Measurements from ENCODE around the gene ID2. TPM values are rescaled to one million over a fixed set of nuclear protein-coding genes. Genes with fewer than 3 reads are reported as not detected.

The ID2 gene
- polyA plus RNA-seq, 3 donors from 2014 or later = 816 to 1,425 (median 1,420) TPM

DNA sequence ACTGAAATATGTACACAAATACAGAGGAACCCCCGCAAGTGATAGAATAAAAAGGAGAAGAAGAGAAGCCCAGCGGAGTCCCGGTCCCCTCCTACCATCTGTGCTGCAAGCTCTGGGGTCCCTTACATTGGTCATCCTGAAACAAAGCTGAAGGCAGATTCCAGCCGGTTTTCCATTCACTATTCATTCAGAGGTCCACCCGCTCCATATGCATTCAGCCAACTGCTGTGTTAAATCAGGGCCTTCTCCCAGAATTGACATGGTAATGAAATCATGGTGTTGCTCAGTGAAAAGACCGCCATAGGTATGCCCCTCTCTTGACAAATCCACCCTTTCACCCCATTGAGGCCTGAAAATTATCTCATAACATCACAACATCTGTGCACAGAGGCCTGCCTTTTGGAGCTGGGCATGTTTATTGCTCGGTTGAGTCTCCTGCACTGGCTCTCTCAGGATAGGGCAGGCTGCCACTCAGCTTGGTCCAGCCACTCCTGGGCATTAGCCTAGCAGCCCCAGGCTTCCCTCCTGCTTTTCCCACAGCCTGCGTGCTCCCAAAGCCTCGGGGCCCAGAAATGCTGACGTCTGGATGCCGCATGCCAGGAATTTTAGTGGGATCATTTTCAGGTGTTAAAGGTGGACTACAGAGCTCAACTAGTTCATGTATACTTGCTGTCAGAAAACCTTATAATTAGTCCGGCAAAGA lies 39.3 kb upstream of the ID2 start:
- Mint-ChIP-seq H3K27me3 (ENCODE audit: low read depth in 3 of 3) (no peaks in the 10 kb centered on the region), H3K4me1 (peaks cover 3 to 13% of the 10 kb centered on the region in 2 donors), H3K4me3 (no peak overlapping the region), H3K9me3 (no peaks in the 10 kb centered on the region), H3K27ac (no peak overlapping the region), H3K36me3 (peaks cover 0 to 3% (median 0%) of the 10 kb centered on the region in 3 donors)
- DNase-seq = no peak

GRCh38 chr2:8643250-8643995 lies 38.4 kb upstream of the ID2 start:
- Mint-ChIP-seq H3K4me1 (peaks cover 3 to 13% of the 10 kb centered on the region in 2 donors), H3K9me3 (no peaks in the 10 kb centered on the region), H3K27me3 (ENCODE audit: low read depth in 3 of 3) (peaks cover 0 to 3% (median 2%) of the 10 kb centered on the region in 3 donors), H3K4me3 (no peak overlapping the region), H3K36me3 (peaks cover 0 to 3% (median 0%) of the 10 kb centered on the region in 3 donors), H3K27ac (no peak overlapping the region)
- no peak for DNase-seq

DNA sequence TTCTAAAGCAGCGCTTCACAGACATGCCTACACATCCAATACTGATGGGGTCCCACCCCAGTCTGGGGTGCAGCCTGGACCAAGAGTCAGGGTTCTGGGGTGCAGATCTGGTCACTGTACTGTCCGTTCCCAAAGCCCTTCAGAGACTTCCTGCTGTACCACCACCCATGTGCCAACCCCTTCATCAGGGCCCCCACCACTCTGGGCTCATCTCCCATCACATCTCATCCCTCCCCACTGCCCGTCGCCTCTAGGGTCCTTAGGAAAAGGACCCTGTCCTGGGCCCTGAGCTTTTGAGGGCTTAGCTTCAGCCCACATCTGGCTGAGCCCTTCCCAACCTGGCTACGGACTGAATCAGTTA lies 37.9 kb upstream of the ID2 start:
- peaks cover 3 to 13% of the 10 kb centered on the region in 2 donors for H3K4me1 Mint-ChIP-seq
- peaks cover 0 to 3% (median 0%) of the 10 kb centered on the region in 3 donors for H3K36me3 Mint-ChIP-seq
- peaks cover 0 to 3% (median 2%) of the 10 kb centered on the region in 3 donors for H3K27me3 Mint-ChIP-seq (ENCODE audit: low read depth in 3 of 3)
- no peak for DNase-seq
- no peak overlapping the region for H3K4me3 Mint-ChIP-seq
- H3K27ac Mint-ChIP-seq = peak overlapping the region in 1 of 6 donors; percentile 66
- no peaks in the 10 kb centered on the region for H3K9me3 Mint-ChIP-seq

GRCh38 chr2:8644605-8645175 lies 37.2 kb upstream of the ID2 start:
- peaks cover 0 to 3% (median 2%) of the 10 kb centered on the region in 3 donors for H3K27me3 Mint-ChIP-seq (ENCODE audit: low read depth in 3 of 3)
- H3K4me3 Mint-ChIP-seq = no peak overlapping the region
- peaks cover 0 to 3% (median 0%) of the 10 kb centered on the region in 3 donors for H3K36me3 Mint-ChIP-seq
- peak overlapping the region in 1 of 6 donors; percentile 66 for H3K27ac Mint-ChIP-seq
- no peaks in the 10 kb centered on the region for H3K9me3 Mint-ChIP-seq
- DNase-seq = peak in 2 of 3 donors; percentile 18 to 23
- peaks cover 3 to 13% of the 10 kb centered on the region in 2 donors for H3K4me1 Mint-ChIP-seq

DNA sequence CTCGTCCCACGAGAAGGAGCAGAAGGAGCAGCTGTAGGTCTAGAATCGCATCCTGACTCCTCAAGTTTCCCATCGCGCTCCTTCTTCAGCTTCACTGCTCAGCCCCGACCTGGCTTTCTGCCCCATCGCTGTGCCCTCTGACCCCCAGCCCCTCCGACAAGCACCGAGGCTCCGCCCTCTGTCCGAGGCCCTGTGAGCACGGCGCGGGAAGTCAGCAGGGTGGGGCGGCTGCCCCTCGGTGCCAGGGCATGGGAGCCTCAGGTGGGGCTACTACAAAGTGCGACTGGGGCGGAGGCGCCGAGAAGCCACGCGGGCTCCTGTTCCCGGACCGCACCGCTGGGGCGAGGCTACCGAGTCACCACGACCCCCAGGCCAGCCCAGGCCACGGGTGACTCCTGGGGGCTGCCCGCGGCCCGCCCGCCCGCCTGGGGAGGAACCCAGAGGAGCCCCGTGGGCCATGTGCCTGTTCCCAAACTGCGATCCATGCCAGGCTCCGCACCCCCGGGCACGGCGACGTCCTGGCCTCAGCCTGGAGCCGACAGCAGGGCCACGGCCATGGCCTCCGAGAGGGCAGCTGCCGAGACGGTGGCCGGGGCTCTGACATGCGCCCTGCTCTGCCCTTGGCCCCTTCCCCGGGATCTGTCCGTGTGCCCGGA lies 36.6 kb upstream of the ID2 start:
- no peak overlapping the region for H3K4me3 Mint-ChIP-seq
- peaks cover 2 to 3% (median 2%) of the 10 kb centered on the region in 3 donors for H3K27me3 Mint-ChIP-seq (ENCODE audit: low read depth in 3 of 3)
- H3K9me3 Mint-ChIP-seq = no peaks in the 10 kb centered on the region
- no peak overlapping the region for H3K27ac Mint-ChIP-seq
- H3K4me1 Mint-ChIP-seq = peaks cover 3 to 13% of the 10 kb centered on the region in 2 donors
- DNase-seq = no peak
- H3K36me3 Mint-ChIP-seq = peaks cover 0 to 3% (median 0%) of the 10 kb centered on the region in 3 donors

GRCh38 chr2:8646731-8647461 lies 35.0 kb upstream of the ID2 start:
- Mint-ChIP-seq H3K9me3 (no peaks in the 10 kb centered on the region), H3K27ac (no peak overlapping the region), H3K4me1 (peaks cover 3 to 13% of the 10 kb centered on the region in 2 donors), H3K27me3 (ENCODE audit: low read depth in 3 of 3) (peaks cover 2 to 3% (median 2%) of the 10 kb centered on the region in 3 donors), H3K36me3 (peaks cover 0 to 3% (median 0%) of the 10 kb centered on the region in 3 donors), H3K4me3 (no peak overlapping the region)
- DNase-seq = no peak

- Mint-ChIP-seq H3K4me3 (no peak overlapping the region), H3K9me3 (no peaks in the 10 kb centered on the region), H3K36me3 (peaks cover 0 to 3% (median 0%) of the 10 kb centered on the region in 3 donors), H3K4me1 (peaks cover 3 to 13% of the 10 kb centered on the region in 2 donors), H3K27me3 (ENCODE audit: low read depth in 3 of 3) (peaks cover 2 to 3% (median 2%) of the 10 kb centered on the region in 3 donors), H3K27ac (no peak overlapping the region)
- no peak for DNase-seq
Measured at GRCh38 chr2:8647462-8647857, 34.4 kb upstream of the ID2 start.

- H3K27ac Mint-ChIP-seq = no peak overlapping the region
- H3K9me3 Mint-ChIP-seq = no peaks in the 10 kb centered on the region
- no peak overlapping the region for H3K4me3 Mint-ChIP-seq
- peaks cover 0 to 3% (median 0%) of the 10 kb centered on the region in 3 donors for H3K36me3 Mint-ChIP-seq
- H3K27me3 Mint-ChIP-seq (ENCODE audit: low read depth in 3 of 3) = peaks cover 2 to 3% (median 2%) of the 10 kb centered on the region in 3 donors
- peaks cover 3 to 13% of the 10 kb centered on the region in 2 donors for H3K4me1 Mint-ChIP-seq
- DNase-seq = no peak
Measured at GRCh38 chr2:8648441-8649213, 33.2 kb upstream of the ID2 start.

DNA sequence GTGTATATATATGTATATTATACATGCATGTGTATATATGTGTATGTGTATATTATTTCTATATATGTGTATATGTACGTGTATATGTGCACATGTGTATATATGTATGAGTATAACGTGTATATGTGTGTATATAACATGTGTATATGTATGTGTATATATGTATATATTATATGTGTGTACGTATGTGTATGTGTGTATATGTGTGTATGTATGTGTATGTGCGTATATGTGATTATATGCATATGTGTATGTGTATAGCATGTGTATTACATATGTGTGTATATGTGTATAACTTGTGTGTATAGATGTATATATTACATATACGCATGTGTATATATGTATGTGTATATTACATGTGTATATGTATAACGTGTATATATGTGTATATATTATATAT lies 32.1 kb upstream of the ID2 start:
- H3K36me3 Mint-ChIP-seq = peaks cover 0 to 3% (median 0%) of the 10 kb centered on the region in 3 donors
- peaks cover 0 to 7% of the 10 kb centered on the region in 2 donors for H3K4me1 Mint-ChIP-seq
- DNase-seq = no peak
- no peak overlapping the region for H3K4me3 Mint-ChIP-seq
- H3K9me3 Mint-ChIP-seq = no peaks in the 10 kb centered on the region
- H3K27me3 Mint-ChIP-seq (ENCODE audit: low read depth in 3 of 3) = peaks cover 2 to 3% (median 2%) of the 10 kb centered on the region in 3 donors
- H3K27ac Mint-ChIP-seq = no peak overlapping the region

- DNase-seq = no peak
- peaks cover 2 to 7% (median 2%) of the 10 kb centered on the region in 3 donors for H3K27me3 Mint-ChIP-seq (ENCODE audit: low read depth in 3 of 3)
- H3K27ac Mint-ChIP-seq = no peak overlapping the region
- no peak overlapping the region for H3K4me3 Mint-ChIP-seq
- H3K36me3 Mint-ChIP-seq = peaks cover 0 to 3% (median 0%) of the 10 kb centered on the region in 3 donors
- peaks cover 0 to 7% of the 10 kb centered on the region in 2 donors for H3K4me1 Mint-ChIP-seq
- no peaks in the 10 kb centered on the region for H3K9me3 Mint-ChIP-seq
Measured at GRCh38 chr2:8650256-8650655, 31.6 kb upstream of the ID2 start.

DNA sequence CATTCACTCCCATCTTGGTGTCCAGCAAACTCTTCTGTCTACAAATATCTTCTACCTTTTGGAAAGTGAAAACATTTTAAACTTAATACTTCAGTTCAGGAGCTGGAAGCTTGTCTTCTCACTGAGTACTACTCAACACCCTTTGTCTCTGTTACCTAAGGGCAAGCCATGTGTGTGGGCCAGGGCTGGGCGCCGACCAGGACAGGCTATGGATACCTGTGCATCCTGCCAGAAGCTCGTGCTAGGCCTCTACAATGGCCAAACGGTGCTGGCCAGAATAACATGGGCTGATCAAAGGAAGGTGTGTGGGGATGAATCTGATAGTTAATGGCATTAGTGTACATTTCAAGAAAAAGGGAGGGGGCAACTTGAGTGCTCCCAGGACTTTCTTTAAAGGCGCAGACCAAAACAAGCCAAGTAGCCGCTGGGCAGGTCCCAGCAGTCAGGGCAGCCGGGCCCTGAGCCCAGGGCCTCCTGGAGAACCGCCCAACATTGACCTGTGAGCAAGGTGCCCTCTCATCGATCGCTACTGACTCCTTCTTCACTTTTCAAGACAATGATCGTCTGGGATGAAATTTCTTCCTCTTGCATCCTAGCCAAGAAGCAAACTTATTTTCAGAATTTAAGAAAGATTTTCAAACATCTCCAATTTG lies 29.0 kb upstream of the ID2 start:
- H3K4me1 Mint-ChIP-seq = peaks cover 23 to 25% of the 10 kb centered on the region in 2 donors
- H3K9me3 Mint-ChIP-seq = no peaks in the 10 kb centered on the region
- no peak for DNase-seq
- H3K27me3 Mint-ChIP-seq (ENCODE audit: low read depth in 3 of 3) = peaks cover 2 to 7% (median 5%) of the 10 kb centered on the region in 3 donors
- H3K36me3 Mint-ChIP-seq = no peaks in the 10 kb centered on the region
- H3K4me3 Mint-ChIP-seq = no peak overlapping the region
- H3K27ac Mint-ChIP-seq = no peak overlapping the region

DNA sequence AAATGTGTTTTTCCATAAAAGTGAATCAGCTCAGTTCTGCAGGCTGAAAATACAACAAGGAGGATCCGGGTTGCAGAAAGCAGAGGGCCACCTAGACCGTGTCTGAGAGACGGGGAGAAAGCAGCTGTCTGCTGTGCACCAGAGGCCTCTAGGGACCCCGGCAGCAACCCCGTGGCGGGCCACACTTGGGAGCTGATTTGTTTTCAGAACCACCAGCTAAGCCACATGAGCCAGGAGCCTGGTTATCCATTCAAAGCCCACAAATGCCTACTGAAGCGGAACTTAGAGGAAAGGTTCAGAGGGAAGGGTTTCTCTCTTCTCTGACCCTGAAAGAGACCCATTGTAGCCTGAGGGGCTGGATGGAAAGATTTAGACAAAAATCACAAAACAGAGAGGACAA lies 28.4 kb upstream of the ID2 start:
- Mint-ChIP-seq H3K4me1 (peaks cover 24 to 27% of the 10 kb centered on the region in 2 donors), H3K27me3 (ENCODE audit: low read depth in 3 of 3) (peaks cover 2 to 4% (median 3%) of the 10 kb centered on the region in 3 donors), H3K9me3 (no peaks in the 10 kb centered on the region), H3K4me3 (no peak overlapping the region), H3K27ac (no peak overlapping the region), H3K36me3 (no peaks in the 10 kb centered on the region)
- DNase-seq = no peak
